Activated CD4-positive, alpha-beta T cell treated with anti-CD3 and anti-CD28 coated beads, Interleukin-2, amount 10 ng/mL, durations not matched to agents 7 days and 5 days (primary cell): ENCODE results near the gene WDR70. TPM values are rescaled to one million over a fixed set of nuclear protein-coding genes. Genes with fewer than 3 reads are reported as not detected.

Experiments used
- CTCF ChIA-PET: fragments of 350-600 bp; sonication (Branson Sonifier 250); formaldehyde crosslinking; loops from one replicate; lab custom pipeline; 2021; ENCODE audit warnings: antibody characterized with exemption; lab: Charles Lee
- POLR2A ChIA-PET: fragments of 350-600 bp; sonication (Branson Sonifier 250); formaldehyde crosslinking; loops from one replicate; lab custom pipeline; 2021; ENCODE audit warnings: antibody characterized with exemption; lab: Charles Lee
- DNase-seq: peaks from one replicate; pipeline ENCODE4 v3.0.0-alpha.2; 2020
- H3K27ac Mint-ChIP-seq: one replicate; pipeline ENCODE4 v1.8.0; 2021; ENCODE audit warnings: mild to moderate bottlenecking, moderate library complexity, mixed read lengths
- H3K27me3 Mint-ChIP-seq: one replicate; pipeline ENCODE4 v1.8.0; 2021; ENCODE audit warnings: mixed read lengths
- H3K36me3 Mint-ChIP-seq: one replicate; pipeline ENCODE4 v1.8.0; 2021; ENCODE audit warnings: low read depth, mixed read lengths
- H3K4me1 Mint-ChIP-seq: one replicate; pipeline ENCODE4 v1.8.0; 2021; ENCODE audit warnings: mixed read lengths
- H3K4me3 Mint-ChIP-seq: one replicate; pipeline ENCODE4 v1.8.0; 2021; ENCODE audit warnings: mild to moderate bottlenecking, moderate library complexity, mixed read lengths
- H3K9me3 Mint-ChIP-seq: one replicate; pipeline ENCODE4 v1.8.0; 2021; ENCODE audit warnings: mixed read lengths
- total RNA-seq, 2 experiments: library from RNA; stranded (reverse); gene quantifications; one replicate each; pipeline ENCODE4 v1.2.3, GENCODE V29; 2021

The WDR70 gene
- total RNA-seq, 2 experiments from 2014 or later, result 31.8 to 38.3 TPM

- ChIA-PET CTCF (interaction anchor here (0.7 kb wide), 1 partner anchor 616 kb away, joined by 3 read pairs; no protein-coding TSS in a partner anchor), POLR2A (no interaction called here)
- Mint-ChIP-seq H3K27me3 (no peaks in the 10 kb centered on the region), H3K27ac (no peak overlapping the region), H3K4me3 (no peak overlapping the region), H3K36me3 (peaks cover 12% of the 10 kb centered on the region), H3K4me1 (no peaks in the 10 kb centered on the region), H3K9me3 (no peaks in the 10 kb centered on the region)
- no peak for DNase-seq
Measured at GRCh38 chr5:37701868-37702267, 322.8 kb downstream of the WDR70 start.

DNA sequence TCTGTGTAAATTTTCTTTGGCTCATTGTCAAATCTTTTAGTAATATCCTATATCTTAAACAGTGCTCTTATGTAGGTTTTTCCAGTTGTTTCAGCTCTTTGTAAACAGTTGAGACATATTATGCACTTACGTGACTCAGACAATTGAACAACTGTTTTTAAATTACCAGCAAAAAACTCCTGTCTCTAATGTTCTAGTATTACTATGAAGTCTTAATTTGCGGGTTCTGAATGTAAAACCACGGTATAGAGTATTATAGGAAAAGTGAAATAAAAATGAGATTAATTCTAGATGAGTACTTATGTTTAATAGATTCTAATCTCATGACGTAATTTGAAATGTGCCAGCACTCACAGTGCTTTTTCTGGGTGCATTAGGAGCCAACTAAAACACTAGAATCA, 324.7 kb downstream of the WDR70 start:
- ChIA-PET POLR2A (no interaction called here), CTCF (interaction anchor here (1.3 kb wide), 1 partner anchor 35 kb away, joined by 3 read pairs; no protein-coding TSS in a partner anchor)
- peaks cover 10% of the 10 kb centered on the region for H3K36me3 Mint-ChIP-seq
- no peak overlapping the region for H3K27ac Mint-ChIP-seq
- no peak overlapping the region for H3K4me3 Mint-ChIP-seq
- H3K9me3 Mint-ChIP-seq, result no peaks in the 10 kb centered on the region
- DNase-seq, result no peak
- no peaks in the 10 kb centered on the region for H3K27me3 Mint-ChIP-seq
- no peaks in the 10 kb centered on the region for H3K4me1 Mint-ChIP-seq

GRCh38 chr5:37704406-37704805, 325.3 kb downstream of the WDR70 start:
- ChIA-PET POLR2A (no interaction called here), CTCF (interaction anchor here (1.3 kb wide), 1 partner anchor 35 kb away, joined by 3 read pairs; no protein-coding TSS in a partner anchor)
- no peaks in the 10 kb centered on the region for H3K27me3 Mint-ChIP-seq
- H3K4me3 Mint-ChIP-seq, result no peak overlapping the region
- H3K4me1 Mint-ChIP-seq, result no peaks in the 10 kb centered on the region
- H3K36me3 Mint-ChIP-seq, result peaks cover 10% of the 10 kb centered on the region
- no peak for DNase-seq
- no peaks in the 10 kb centered on the region for H3K9me3 Mint-ChIP-seq
- H3K27ac Mint-ChIP-seq, result no peak overlapping the region

DNA sequence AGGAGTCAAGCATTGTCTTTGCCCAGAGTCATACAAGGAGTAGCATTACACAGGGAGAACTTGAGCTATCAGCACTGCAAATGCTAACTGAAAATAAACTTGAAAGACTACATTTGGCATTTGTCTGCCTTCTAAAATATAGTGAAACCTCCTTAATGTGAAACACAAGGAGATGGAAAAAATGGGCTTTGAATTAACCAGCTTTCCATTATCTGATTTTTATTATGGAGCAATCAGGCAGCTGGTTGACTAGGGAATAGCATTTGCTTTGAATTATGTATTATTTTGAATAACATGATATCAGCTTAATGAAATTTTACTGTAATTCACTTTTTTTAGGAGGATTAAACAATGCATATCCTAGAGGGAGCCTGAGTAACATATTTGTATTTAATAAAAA, 329.9 kb downstream of the WDR70 start:
- no peaks in the 10 kb centered on the region for H3K4me1 Mint-ChIP-seq
- POLR2A ChIA-PET, result no interaction called here
- H3K9me3 Mint-ChIP-seq, result no peaks in the 10 kb centered on the region
- no peak overlapping the region for H3K27ac Mint-ChIP-seq
- H3K4me3 Mint-ChIP-seq, result no peak overlapping the region
- CTCF ChIA-PET, result no interaction called here
- H3K27me3 Mint-ChIP-seq, result no peaks in the 10 kb centered on the region
- H3K36me3 Mint-ChIP-seq, result peaks cover 3% of the 10 kb centered on the region
- DNase-seq, result no peak

DNA sequence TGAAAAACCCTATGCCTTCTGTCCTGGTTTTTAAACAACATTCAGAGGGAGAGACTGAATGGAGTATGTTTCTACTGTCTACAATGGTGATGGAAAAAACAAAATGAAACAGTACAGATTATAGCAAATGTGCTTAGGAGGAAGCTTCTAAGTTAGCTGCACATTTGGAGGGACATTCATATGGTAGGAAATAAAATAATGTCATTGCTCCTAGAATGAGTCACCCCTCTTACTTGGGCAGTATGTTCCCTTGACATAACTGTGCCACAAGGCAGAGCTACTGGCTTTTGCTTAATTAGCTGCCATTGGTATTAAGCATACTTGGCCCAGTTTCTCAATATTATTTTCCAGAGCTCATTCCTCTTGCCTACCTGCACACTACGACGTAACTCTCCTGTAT, 331.8 kb downstream of the WDR70 start:
- DNase-seq, result no peak
- no peaks in the 10 kb centered on the region for H3K27me3 Mint-ChIP-seq
- no peaks in the 10 kb centered on the region for H3K9me3 Mint-ChIP-seq
- H3K4me1 Mint-ChIP-seq, result no peaks in the 10 kb centered on the region
- ChIA-PET CTCF (no interaction called here), POLR2A (no interaction called here)
- no peak overlapping the region for H3K4me3 Mint-ChIP-seq
- no peak overlapping the region for H3K27ac Mint-ChIP-seq
- peaks cover 3% of the 10 kb centered on the region for H3K36me3 Mint-ChIP-seq

- ChIA-PET POLR2A (no interaction called here), CTCF (interaction anchor here (0.6 kb wide), 1 partner anchor 78 kb away, joined by 3 read pairs; no protein-coding TSS in a partner anchor)
- no peaks in the 10 kb centered on the region for H3K36me3 Mint-ChIP-seq
Measured at GRCh38 chr5:37712750-37713149, 333.6 kb downstream of the WDR70 start.

DNA sequence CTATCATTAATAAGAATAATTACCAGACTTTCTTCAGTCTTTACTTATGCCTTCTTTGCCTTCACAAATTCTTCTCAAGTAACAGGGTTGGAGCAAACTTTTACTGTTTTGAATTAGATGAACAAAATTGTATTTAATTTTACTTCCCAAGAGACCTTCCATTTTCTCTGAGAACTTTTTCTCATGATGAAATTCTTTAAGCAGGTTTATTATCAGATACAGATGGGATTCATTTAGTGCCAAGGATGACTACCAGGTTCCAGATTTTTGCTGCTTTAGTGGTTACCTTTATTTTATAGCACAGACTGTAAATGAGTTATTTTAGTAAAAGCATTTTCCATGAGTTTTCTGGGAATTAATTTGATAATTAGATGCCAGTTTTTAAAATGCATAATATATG, 335.6 kb downstream of the WDR70 start:
- ChIA-PET POLR2A (no interaction called here), CTCF (no interaction called here)
- Mint-ChIP-seq H3K4me1 (no peaks in the 10 kb centered on the region), H3K9me3 (no peaks in the 10 kb centered on the region), H3K27me3 (no peaks in the 10 kb centered on the region), H3K4me3 (no peak overlapping the region), H3K27ac (no peak overlapping the region), H3K36me3 (peaks cover 2% of the 10 kb centered on the region)
- DNase-seq, result no peak

More at GRCh38 chr5:37712750-37713149, 333.6 kb downstream of the WDR70 start:
- Mint-ChIP-seq H3K27ac (no peak overlapping the region), H3K27me3 (no peaks in the 10 kb centered on the region), H3K4me3 (no peak overlapping the region), H3K9me3 (no peaks in the 10 kb centered on the region), H3K4me1 (no peaks in the 10 kb centered on the region)
- no peak for DNase-seq

DNA sequence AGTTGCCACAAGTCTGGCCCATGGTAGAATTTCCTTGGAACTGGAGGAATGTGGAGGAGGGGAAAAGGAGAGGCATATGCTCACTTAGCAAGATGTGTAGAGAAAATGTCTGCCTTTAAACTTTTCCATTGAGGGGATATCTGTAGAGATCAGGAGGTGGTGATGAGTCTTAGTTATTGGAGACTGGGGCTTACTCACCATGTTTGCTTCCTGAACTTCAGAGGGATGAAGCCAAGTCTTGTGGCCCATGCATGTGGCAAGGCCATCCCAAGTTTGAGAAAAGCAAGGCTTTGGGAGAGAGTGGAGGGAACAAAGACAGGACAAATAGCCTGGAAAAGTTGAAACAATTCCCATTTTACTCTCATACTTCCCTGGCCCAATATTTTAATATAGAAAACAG, 336.2 kb downstream of the WDR70 start:
- ChIA-PET CTCF (no interaction called here), POLR2A (no interaction called here)
- H3K27ac Mint-ChIP-seq, result no peak overlapping the region
- H3K9me3 Mint-ChIP-seq, result no peaks in the 10 kb centered on the region
- H3K4me3 Mint-ChIP-seq, result no peak overlapping the region
- H3K27me3 Mint-ChIP-seq, result no peaks in the 10 kb centered on the region
- peaks cover 3% of the 10 kb centered on the region for H3K4me1 Mint-ChIP-seq
- no peak for DNase-seq
- peaks cover 5% of the 10 kb centered on the region for H3K36me3 Mint-ChIP-seq

- Mint-ChIP-seq H3K4me1 (peaks cover 8% of the 10 kb centered on the region), H3K4me3 (no peak overlapping the region), H3K27me3 (no peaks in the 10 kb centered on the region), H3K27ac (no peak overlapping the region), H3K36me3 (peaks cover 8% of the 10 kb centered on the region), H3K9me3 (no peaks in the 10 kb centered on the region)
- DNase-seq, result no peak
- POLR2A ChIA-PET, result no interaction called here
- CTCF ChIA-PET, result no interaction called here
Measured at GRCh38 chr5:37715992-37716391, 336.9 kb downstream of the WDR70 start.

DNA sequence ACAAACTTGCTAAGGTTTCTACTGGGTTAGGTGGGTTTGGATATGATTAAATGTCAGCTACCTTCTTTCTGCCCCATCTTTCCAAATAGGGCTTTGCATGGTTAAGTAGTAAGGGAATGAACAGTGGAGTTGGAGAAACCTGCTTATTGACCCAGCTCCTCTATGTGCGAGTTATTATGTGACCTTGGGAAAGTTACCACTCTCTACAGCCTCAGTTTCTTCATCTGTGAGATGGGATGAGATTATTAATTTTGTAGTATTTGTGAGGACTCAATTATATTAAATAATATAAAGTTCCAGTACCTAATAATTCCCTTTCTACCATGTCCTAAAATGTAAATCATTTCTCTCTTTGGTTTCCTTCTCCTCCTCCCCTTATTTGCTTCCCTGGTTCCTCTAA, 337.3 kb downstream of the WDR70 start:
- H3K36me3 Mint-ChIP-seq, result peaks cover 8% of the 10 kb centered on the region
- ChIA-PET POLR2A (no interaction called here), CTCF (no interaction called here)
- no peaks in the 10 kb centered on the region for H3K9me3 Mint-ChIP-seq
- no peak overlapping the region for H3K27ac Mint-ChIP-seq
- peaks cover 12% of the 10 kb centered on the region for H3K4me1 Mint-ChIP-seq
- no peak overlapping the region for H3K4me3 Mint-ChIP-seq
- no peak for DNase-seq
- no peaks in the 10 kb centered on the region for H3K27me3 Mint-ChIP-seq

DNA sequence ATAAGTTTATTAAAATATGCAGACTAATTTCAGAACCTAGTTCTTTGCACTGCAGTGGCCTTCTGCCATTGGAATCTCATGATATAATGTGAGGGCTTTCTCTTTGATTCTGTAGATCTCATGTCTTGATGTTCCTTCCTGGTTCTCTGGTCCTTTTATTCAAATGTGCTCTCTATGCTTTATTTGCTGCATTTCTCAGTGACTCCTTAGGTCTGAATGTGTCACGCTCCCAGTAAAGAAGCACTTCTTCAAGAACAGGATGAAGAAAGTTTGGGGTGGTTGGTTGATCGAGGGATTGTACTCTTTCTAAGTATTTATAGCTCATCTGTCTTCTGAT, 338.1 kb downstream of the WDR70 start:
- peaks cover 8% of the 10 kb centered on the region for H3K36me3 Mint-ChIP-seq
- POLR2A ChIA-PET, result no interaction called here

DNA sequence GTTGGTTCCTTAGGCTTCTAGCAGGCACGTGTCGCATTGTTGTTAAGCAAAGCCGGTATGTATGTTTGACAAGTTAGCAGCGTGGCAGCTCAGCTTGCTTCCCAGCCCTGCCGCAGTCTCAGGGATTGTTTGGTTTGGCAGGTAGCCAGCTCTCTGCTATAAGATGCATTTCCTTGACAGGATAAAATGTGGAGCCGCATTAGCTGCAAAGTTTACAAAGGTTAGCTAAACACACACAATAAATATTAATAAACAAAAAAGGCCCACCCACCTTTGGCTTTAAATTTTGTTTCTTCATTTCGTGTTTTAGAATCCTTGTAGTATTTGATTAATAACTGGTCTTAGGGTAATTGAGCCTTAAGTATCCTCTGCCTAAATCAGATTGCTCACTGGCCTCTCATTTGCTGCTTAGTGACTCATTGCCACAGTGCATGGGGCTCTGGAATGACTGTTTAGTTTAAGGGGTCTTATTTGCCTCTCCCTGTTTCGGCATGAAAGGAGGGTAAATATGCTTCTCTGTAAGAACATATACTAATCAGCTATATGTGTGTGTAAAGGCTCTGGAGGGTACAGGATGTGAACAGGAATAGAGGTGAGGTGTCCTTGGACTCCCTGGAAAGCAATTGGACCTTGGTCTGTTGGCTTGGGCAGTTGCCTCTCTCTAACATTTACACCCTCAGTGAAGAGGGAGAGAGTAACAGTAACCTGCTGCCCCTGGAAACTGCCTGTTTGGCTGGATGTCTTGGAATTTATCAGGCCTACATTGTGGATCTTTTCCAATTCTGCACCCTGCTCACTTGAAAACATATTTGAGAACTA, 338.7 kb downstream of the WDR70 start:
- Mint-ChIP-seq H3K27me3 (no peaks in the 10 kb centered on the region), H3K36me3 (peaks cover 12% of the 10 kb centered on the region), H3K27ac (no peak overlapping the region), H3K9me3 (no peaks in the 10 kb centered on the region), H3K4me1 (peaks cover 21% of the 10 kb centered on the region), H3K4me3 (no peak overlapping the region)
- DNase-seq, result no peak
- CTCF ChIA-PET, result no interaction called here
- POLR2A ChIA-PET, result no interaction called here

More for the DNA sequence above, 338.1 kb downstream of the WDR70 start:
- H3K4me3 Mint-ChIP-seq, result no peak overlapping the region
- no peak overlapping the region for H3K27ac Mint-ChIP-seq
- H3K27me3 Mint-ChIP-seq, result no peaks in the 10 kb centered on the region
- CTCF ChIA-PET, result no interaction called here
- H3K4me1 Mint-ChIP-seq, result peaks cover 17% of the 10 kb centered on the region
- DNase-seq, result no peak
- no peaks in the 10 kb centered on the region for H3K9me3 Mint-ChIP-seq

- Mint-ChIP-seq H3K27ac (no peak overlapping the region), H3K9me3 (no peaks in the 10 kb centered on the region), H3K36me3 (peaks cover 23% of the 10 kb centered on the region), H3K4me1 (peaks cover 30% of the 10 kb centered on the region), H3K27me3 (no peaks in the 10 kb centered on the region), H3K4me3 (no peak overlapping the region)
- POLR2A ChIA-PET, result no interaction called here
- CTCF ChIA-PET, result no interaction called here
- no peak for DNase-seq
Measured at GRCh38 chr5:37720550-37720952, 341.4 kb downstream of the WDR70 start.
